K562 (cell line): Measurements from ENCODE around the gene RAB1B. TPM values are rescaled to one million over a fixed set of nuclear protein-coding genes. Genes with fewer than 3 reads are reported as not detected.
A peak's percentile ranks its signal among the peaks of the same experiment; 100 is the strongest.

Experiments used
- ATAC-seq: fragments of 200-7000 bp; cut with Tn5 transposase; 3 replicates; pipeline ENCODE4 v1.9.1; 2020; ENCODE audit warnings: moderate library complexity
- BruUV-seq: library from RNA; stranded (reverse); fragments of 400-500 nt; replicated peaks from 2 replicates; lab custom pipeline; 2021; lab: Mats Ljungman, UMichigan
- CTCF ChIA-PET: fragments of 300-600 bp; formaldehyde crosslinking; extraction: SDS; loops from one replicate; lab custom pipeline; 2021; ENCODE audit warnings: low intra/inter-chr PET ratio; lab: Yijun Ruan, JAX
- POLR2A ChIA-PET: fragments of 300-600, 350-650 bp; sonication (Branson Sonifier 250); formaldehyde crosslinking; extraction: SDS; loops from one replicate; lab custom pipeline; 2021; ENCODE audit warnings: antibody characterized with exemption, inconsistent platforms; lab: Yijun Ruan, JAX
- DNase-seq, 4 experiments: peaks; one replicate each; pipeline versions ENCODE4 v3.0.0 to v3.0.0-alpha.2; 2011 to 2018; ENCODE audit warnings: low spot score in 3 of 4, mixed read lengths in 3 of 4; ENCODE audit errors: extremely low read depth in 1 of 4
- FAIRE-seq: peaks from 2 replicates; lab custom pipeline; 2011; peaks lifted over from hg19 to GRCh38; lab: Jason Lieb, UNC
- H2AFZ ChIP-seq: 2 replicates; pipeline ENCODE4 v1.6.0; 2011; ENCODE audit warnings: low read depth, low read length, control low read depth, inconsistent platforms
- H3K27ac ChIP-seq: fragments of 200-600 bp; 3 replicates; pipeline ENCODE4 v1.8.0; 2011; ENCODE audit warnings: low read depth, mild to moderate bottlenecking, control low read depth, inconsistent platforms, low read length, moderate library complexity, mixed read lengths; ENCODE audit errors: extremely low read depth
- H3K27me3 ChIP-seq, 2 experiments: fragments of 300-600 bp in 1 of 2; 2 replicates in 1 of 2; 3 replicates in 1 of 2; pipeline versions ENCODE4 v1.6.0 to v1.8.0; 2011; ENCODE audit warnings: inconsistent platforms in 2 of 2, low read length in 2 of 2, mild to moderate bottlenecking in 1 of 2, mixed read lengths in 1 of 2, moderate library complexity in 1 of 2; ENCODE audit not compliant: control insufficient read depth in 2 of 2, insufficient read depth in 2 of 2
- H3K36me3 ChIP-seq: fragments of 300-600 bp; 3 replicates; pipeline ENCODE4 v1.8.0; 2011; ENCODE audit warnings: mild to moderate bottlenecking, low read length, inconsistent platforms; ENCODE audit not compliant: control insufficient read depth, insufficient read depth
- H3K4me1 ChIP-seq, 2 experiments: fragments of 200-600 bp in 1 of 2; replicated peaks in 1 of 2; 2 replicates in 1 of 2; 3 replicates in 1 of 2; pipeline versions ENCODE4 v1.5.1 to v1.8.0; 2011; ENCODE audit warnings: inconsistent platforms in 2 of 2, low read length in 2 of 2, mild to moderate bottlenecking in 1 of 2, mixed read lengths in 1 of 2, moderate library complexity in 1 of 2; ENCODE audit not compliant: control insufficient read depth in 2 of 2, insufficient read depth in 2 of 2
- H3K4me2 ChIP-seq: 2 replicates; pipeline ENCODE4 v1.6.1; 2011; ENCODE audit warnings: low read length, control low read depth, inconsistent platforms, mixed read lengths; ENCODE audit not compliant: insufficient read depth
- H3K4me3 ChIP-seq: fragments of 200-600 bp; sonication (generic), shearing (Covaris generic); 2 replicates; pipeline ENCODE4 v1.5.1; 2016; ENCODE audit warnings: control low read depth, inconsistent platforms
- H3K79me2 ChIP-seq: fragments of 200-600 bp; 3 replicates; pipeline ENCODE4 v1.8.0; 2011; ENCODE audit warnings: low read length, inconsistent platforms; ENCODE audit not compliant: control insufficient read depth, insufficient read depth
- H3K9ac ChIP-seq, 2 experiments: 2 replicates each; pipeline versions ENCODE4 v1.6.0 to v1.6.1; 2011; ENCODE audit warnings: low read depth in 2 of 2, low read length in 2 of 2, control low read depth in 1 of 2, inconsistent platforms in 1 of 2, mild to moderate bottlenecking in 1 of 2, mixed read lengths in 1 of 2; ENCODE audit not compliant: insufficient read depth in 1 of 2
- H3K9me1 ChIP-seq: one replicate; pipeline ENCODE4 v1.6.0; 2011; ENCODE audit warnings: inconsistent platforms, mild to moderate bottlenecking, low read length, moderate library complexity; ENCODE audit not compliant: control insufficient read depth, insufficient read depth
- H3K9me3 ChIP-seq: replicated peaks from 2 replicates; pipeline ENCODE4 v1.5.1; 2011; ENCODE audit warnings: low read depth, low read length, inconsistent platforms; ENCODE audit not compliant: control insufficient read depth, insufficient read depth
- H4K20me1 ChIP-seq: replicated peaks from 2 replicates; pipeline ENCODE4 v1.6.1; 2011; ENCODE audit warnings: low read length, inconsistent platforms, mixed read lengths; ENCODE audit not compliant: control insufficient read depth, insufficient read depth
- CREB1 ChIP-seq, 2 experiments: sonication (generic) in 1 of 2; formaldehyde crosslinking in 1 of 2; IDR thresholded peaks; 2 replicates each; pipeline versions ENCODE4 v1.6.1 to v1.8.0; 2012 to 2022; ENCODE audit warnings: inconsistent platforms in 1 of 2, mild to moderate bottlenecking in 1 of 2, missing genetic modification reagents in 1 of 2, moderate library complexity in 1 of 2
- GATAD2B ChIP-seq: fragments of 450-650 bp; IDR thresholded peaks from 2 replicates; pipeline ENCODE4 v1.6.1; 2017; ENCODE audit warnings: mild to moderate bottlenecking, borderline replicate concordance
- HDGF ChIP-seq: fragments of 450-650 bp; IDR thresholded peaks from 2 replicates; pipeline ENCODE4 v1.6.1; 2016
- JUND ChIP-seq, 2 experiments: IDR thresholded peaks; 2 replicates in 1 of 2; 3 replicates in 1 of 2; pipeline ENCODE4 v1.6.1; 2011; ENCODE audit warnings: borderline replicate concordance in 2 of 2, low read depth in 2 of 2, low read length in 2 of 2, improper control_type of control experiment in 1 of 2, missing biosample characterization in 1 of 2, missing genetic modification characterization in 1 of 2, missing genetic modification reagents in 1 of 2
- MLLT1 ChIP-seq, 2 experiments: fragments of 450-650 bp; IDR thresholded peaks; 2 replicates each; pipeline ENCODE4 v1.6.1; 2016
- PHF21A ChIP-seq: fragments of 450-650 bp; IDR thresholded peaks from 2 replicates; pipeline ENCODE4 v1.6.1; 2017; ENCODE audit warnings: low read depth, borderline replicate concordance
- RAD21 ChIP-seq, 2 experiments: fragments of 250-450 bp in 1 of 2; fragments of 450-650 bp in 1 of 2; sonication (Bioruptor Pico) in 1 of 2; formaldehyde crosslinking in 1 of 2; IDR thresholded peaks in 1 of 2; conservative IDR thresholded peaks in 1 of 2; 2 replicates each; pipeline versions ENCODE4 v1.4.0 to v1.8.0; 2020 to 2022; ENCODE audit warnings: mild to moderate bottlenecking in 2 of 2, moderate library complexity in 1 of 2
- RB1 ChIP-seq: fragments of 450-650 bp; IDR thresholded peaks from 2 replicates; pipeline ENCODE4 v1.6.1; 2017; ENCODE audit warnings: low read depth, mild to moderate bottlenecking
- SMARCB1 ChIP-seq: IDR thresholded peaks from 2 replicates; pipeline ENCODE4 v1.6.1; 2011; ENCODE audit warnings: improper control_type of control experiment, low read depth; ENCODE audit not compliant: insufficient read length
- ZNF212 ChIP-seq: fragments of 450-650 bp; formaldehyde crosslinking; IDR thresholded peaks from 2 replicates; pipeline ENCODE4 v1.4.0; 2020; ENCODE audit warnings: mild to moderate bottlenecking
- ZNF217 ChIP-seq: sonication (generic); formaldehyde crosslinking; IDR thresholded peaks from 2 replicates; pipeline ENCODE4 v1.8.0; 2022; ENCODE audit warnings: mild to moderate bottlenecking, missing genetic modification reagents
- WGBS: fragments of 100-300 bp; shearing (Covaris generic); methylation state at CpG from one replicate; pipeline ENCODE4 v1.1.6; 2016; ENCODE audit warnings: low coverage, mixed read lengths; ENCODE audit not compliant: insufficient coverage; ENCODE audit errors: missing lambda C conversion rate; 5-methylcytosine and 5-hydroxymethylcytosine counted together
- in situ Hi-C: fragments of 300-500 bp; cut with MboI; formaldehyde crosslinking; loops from 4 replicates; pipeline ENCODE4 v1.15.0; 2018; ENCODE audit warnings: inconsistent platforms, mixed read lengths
- intact Hi-C: fragments of 100-400 bp; cut with micrococcal nuclease; formaldehyde crosslinking; loops from 2 replicates; pipeline ENCODE4 v1.14.2; 2022
- polyA plus RNA-seq, 8 experiments: library from polyadenylated mRNA; depleted of rRNA in 4 of 8; stranded (reverse) in 5 of 8; unstranded in 3 of 8; fragments of >200 nt; fragmentation: Nextera tagmentation in 2 of 8; fragmentation: Illumina TruSeq in 1 of 8; extraction: Ambion mirVana in 2 of 8; extraction: Trizol in 1 of 8; gene quantifications; 2 replicates each; pipeline versions ENCODE4 v1.2.1 to v1.2.3, GENCODE V29; 2011 to 2014; ENCODE audit warnings: inconsistent platforms in 1 of 8, missing spikeins in 1 of 8
- total RNA-seq, 7 experiments: library from RNA; depleted of rRNA in 6 of 7; stranded (reverse); fragments of >200 nt in 6 of 7; fragmentation: Illumina TruSeq in 2 of 7; extraction: Trizol in 2 of 7; gene quantifications; 2 replicates each; pipeline versions ENCODE4 v1.2.1 to v1.2.3, GENCODE V29; 2011 to 2021; ENCODE audit warnings: low replicate concordance in 1 of 7
- TF ChIP-seq, protein P1 (sequence below): sonication (generic); formaldehyde crosslinking; IDR thresholded peaks from 2 replicates; pipeline ENCODE4 v1.5.0; 2020; ENCODE audit warnings: missing genetic modification reagents
- TF ChIP-seq, protein P2 (sequence below): fragments of 450-650 bp; formaldehyde crosslinking; IDR thresholded peaks from 2 replicates; pipeline ENCODE4 v1.4.0; 2022; ENCODE audit warnings: mild to moderate bottlenecking, moderate library complexity

RAB1B gene
- total and polyA plus RNA-seq, 9 of the 15 experiments (the other 6 are each of a cell fraction or from before 2014, with no cell fraction given), result 5.6 to 146 (median 98.6) TPM

DNA sequence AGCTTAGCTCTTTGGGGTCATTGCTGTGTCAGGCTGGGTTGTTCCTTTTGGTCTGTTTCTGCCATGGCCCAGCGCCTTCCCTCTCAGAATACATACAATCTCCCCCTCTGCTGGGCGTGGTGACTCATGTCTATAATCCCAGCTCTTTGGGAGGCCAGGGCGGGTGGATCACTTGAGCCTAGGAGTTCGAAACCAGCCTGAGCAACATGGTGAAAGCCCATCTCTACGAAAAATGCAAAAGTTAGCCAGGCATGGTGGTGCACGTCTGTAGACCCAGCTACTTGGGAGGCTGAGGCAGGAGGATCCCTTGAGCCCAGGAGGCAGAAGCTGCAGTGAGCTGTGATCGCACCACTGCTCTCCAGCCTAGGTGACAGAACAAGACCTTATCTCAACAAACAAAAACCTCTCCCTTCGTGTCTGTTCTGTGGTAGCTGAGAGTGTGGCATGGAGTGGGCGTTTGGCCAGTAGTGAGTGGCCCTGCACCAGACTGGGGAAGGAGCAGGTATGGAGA, 46.7 kb upstream of the RAB1B start (continued):
- no peak for TF ChIP-seq MLLT1 (IDR thresholded peaks at IDR 0.05)
- no peak for TF ChIP-seq ZNF212 (CRISPR knock-in tag)
- peak; percentile 41; the same call in 1 of the 2 replicates for TF ChIP-seq JUND (IDR thresholded peaks at IDR 0.05; ENCODE audit: borderline replicate concordance, low read depth, low read length)
- TF ChIP-seq JUND (tag; IDR thresholded peaks at IDR 0.05; ENCODE audit: borderline replicate concordance, low read depth, low read length), result no peak
- TF ChIP-seq, all 486 proteins: peak for 6

GRCh38 chr11:66222358-66223149, 45.9 kb upstream of the RAB1B start:
- CTCF ChIA-PET, result interaction anchor here (0.6 to 2.1 kb wide), 13 partner anchors 39 to 334 kb away, joined by 3 to 17 read pairs (median 5); partner anchors contain the start of genes FIBP, MRPL11 and RIN1
- H4K20me1 ChIP-seq, result peaks cover 5% of the 10 kb centered on the region; the same call in 1 of the 2 replicates
- 14% methylated on average over 18 of the region's 21 CpGs for WGBS
- POLR2A ChIA-PET, result interaction anchor here (0.6 to 1.3 kb wide), 4 partner anchors 67 to 1438 kb away, joined by 3 read pairs; partner anchors contain the start of gene YIF1A
- intact Hi-C loops (loop anchor here (1.0 to 2.0 kb wide), 3 partner anchors 36 to 106 kb away; partner anchors contain the start of gene YIF1A), in situ Hi-C loops (no loop called here)
- FAIRE-seq, result peak; percentile 98
- no peak overlapping the region for H2AFZ ChIP-seq
- no peaks in the 10 kb centered on the region for H3K9me1 ChIP-seq
- ATAC-seq, result peak; percentile 97
- peak; percentile 88 to 95 (median 92) for DNase-seq
- H3K27me3 ChIP-seq, result no peaks in the 10 kb centered on the region
- peaks cover 7 to 14% of the 10 kb centered on the region in 2 experiments; a peak in 3 of 5 replicates for H3K4me1 ChIP-seq
- no peak overlapping the region for H3K4me3 ChIP-seq
- peaks cover 41% of the 10 kb centered on the region for H3K36me3 ChIP-seq
- peak overlapping the region; percentile 5 to 7; a peak in 1 of 4 replicates for H3K9ac ChIP-seq
- H3K27ac ChIP-seq, result no peak overlapping the region; the same call in 2 of the 3 replicates
- H3K9me3 ChIP-seq, result no peaks in the 10 kb centered on the region
- H3K4me2 ChIP-seq, result no peak overlapping the region
- no peaks in the 10 kb centered on the region for H3K79me2 ChIP-seq
- no TSS peak for BruUV-seq
- TF ChIP-seq RB1 (peak; percentile 83), PHF21A (0 out of 2 replicates have a peak, but pooled peaks have one; percentile 41), HDGF (0 out of 2 replicates have a peak, but pooled peaks have one; percentile 20), ZNF217 (CRISPR knock-in tag) (no peak), CREB1 (IDR thresholded peaks at IDR 0.05) (peak; percentile 53; the same call in 1 of the 2 replicates), CREB1 (CRISPR knock-in tag; IDR thresholded peaks at IDR 0.05) (peak; percentile 75), GATAD2B (no peak), RAD21 (CRISPR knock-in tag; conservative IDR thresholded peaks at IDR 0.05 in 1 of 2, IDR thresholded peaks at IDR 0.05 in 1 of 2) (peak; percentile 92 to 97), SMARCB1 (no peak)
- TF ChIP-seq, protein P1, sequence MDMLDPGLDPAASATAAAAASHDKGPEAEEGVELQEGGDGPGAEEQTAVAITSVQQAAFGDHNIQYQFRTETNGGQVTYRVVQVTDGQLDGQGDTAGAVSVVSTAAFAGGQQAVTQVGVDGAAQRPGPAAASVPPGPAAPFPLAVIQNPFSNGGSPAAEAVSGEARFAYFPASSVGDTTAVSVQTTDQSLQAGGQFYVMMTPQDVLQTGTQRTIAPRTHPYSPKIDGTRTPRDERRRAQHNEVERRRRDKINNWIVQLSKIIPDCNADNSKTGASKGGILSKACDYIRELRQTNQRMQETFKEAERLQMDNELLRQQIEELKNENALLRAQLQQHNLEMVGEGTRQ, result peak; percentile 94
- TF ChIP-seq, protein P2, sequence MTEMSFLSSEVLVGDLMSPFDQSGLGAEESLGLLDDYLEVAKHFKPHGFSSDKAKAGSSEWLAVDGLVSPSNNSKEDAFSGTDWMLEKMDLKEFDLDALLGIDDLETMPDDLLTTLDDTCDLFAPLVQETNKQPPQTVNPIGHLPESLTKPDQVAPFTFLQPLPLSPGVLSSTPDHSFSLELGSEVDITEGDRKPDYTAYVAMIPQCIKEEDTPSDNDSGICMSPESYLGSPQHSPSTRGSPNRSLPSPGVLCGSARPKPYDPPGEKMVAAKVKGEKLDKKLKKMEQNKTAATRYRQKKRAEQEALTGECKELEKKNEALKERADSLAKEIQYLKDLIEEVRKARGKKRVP, result 0 out of 2 replicates have a peak, but pooled peaks have one; percentile 44
